Thyroid gland (tissue), 4 donors: ENCODE data around the gene EIF3K. TPM values are rescaled to one million over a fixed set of nuclear protein-coding genes. Genes with fewer than 3 reads are reported as not detected.

Experiments used
- DNase-seq, 2 donors: peaks; one replicate each; pipeline ENCODE4 v3.0.0-alpha.2; 2019
- H3K27ac ChIP-seq, 3 donors: fragments of 200-600 bp; sonication (generic); 1 replicate in 2 of 3; 2 replicates in 1 of 3; pipeline ENCODE4 v1.5.1; 2016 to 2019; ENCODE audit warnings: mild to moderate bottlenecking in 1 of 3, moderate library complexity in 1 of 3
- H3K27me3 ChIP-seq: fragments of 200-600 bp; sonication (generic); one replicate; pipeline ENCODE4 v1.5.1; 2019
- H3K36me3 ChIP-seq, 2 donors: fragments of 200-600 bp; sonication (generic); one replicate each; pipeline ENCODE4 v1.5.1; 2016 to 2019
- H3K4me1 ChIP-seq, 2 donors: fragments of 200-600 bp; sonication (generic); one replicate each; pipeline ENCODE4 v1.5.1; 2017 to 2019
- H3K4me3 ChIP-seq, 3 donors: fragments of 200-600 bp; sonication (generic); replicated peaks in 1 of 3; 1 replicate in 2 of 3; 2 replicates in 1 of 3; pipeline ENCODE4 v1.5.1; 2016; ENCODE audit warnings: mild to moderate bottlenecking in 1 of 3
- H3K9me3 ChIP-seq: fragments of 200-600 bp; sonication (generic); one replicate; pipeline ENCODE4 v1.5.1; 2017
- POLR2A ChIP-seq, 2 donors: fragments of 450-650 bp; IDR thresholded peaks; one replicate each; pipeline ENCODE4 v1.6.1; 2017; ENCODE audit warnings: antibody characterized with exemption in 2 of 2, mild to moderate bottlenecking in 2 of 2, moderate library complexity in 1 of 2
- WGBS, 2 donors: methylation state at CpG; one replicate each; pipeline ENCODE4 v1.1.5; 2017; 5-methylcytosine and 5-hydroxymethylcytosine counted together
- intact Hi-C: fragments of 100-400 bp; cut with DNase I; formaldehyde crosslinking; loops from one replicate; pipeline ENCODE4 v1.15.1; 2023
- total RNA-seq, 4 donors: library from RNA; depleted of rRNA; stranded (reverse); fragments of >200 nt; gene quantifications; one replicate each; pipeline ENCODE4 v1.2.3, GENCODE V29; 2016
- TF ChIP-seq, protein P1 (sequence below), 6 experiments: fragments of 200-600 bp in 3 of 6; fragments of 450-650 bp in 3 of 6; sonication (generic) in 3 of 6; IDR thresholded peaks; one replicate each; pipeline ENCODE4 v1.5.1; 2016 to 2019; ENCODE audit warnings: antibody characterized with exemption in 6 of 6, mild to moderate bottlenecking in 2 of 6, inconsistent platforms in 1 of 6, moderate library complexity in 1 of 6

EIF3K gene
- total RNA-seq, 4 donors from 2014 or later, result 205 to 504 (median 440) TPM

DNA sequence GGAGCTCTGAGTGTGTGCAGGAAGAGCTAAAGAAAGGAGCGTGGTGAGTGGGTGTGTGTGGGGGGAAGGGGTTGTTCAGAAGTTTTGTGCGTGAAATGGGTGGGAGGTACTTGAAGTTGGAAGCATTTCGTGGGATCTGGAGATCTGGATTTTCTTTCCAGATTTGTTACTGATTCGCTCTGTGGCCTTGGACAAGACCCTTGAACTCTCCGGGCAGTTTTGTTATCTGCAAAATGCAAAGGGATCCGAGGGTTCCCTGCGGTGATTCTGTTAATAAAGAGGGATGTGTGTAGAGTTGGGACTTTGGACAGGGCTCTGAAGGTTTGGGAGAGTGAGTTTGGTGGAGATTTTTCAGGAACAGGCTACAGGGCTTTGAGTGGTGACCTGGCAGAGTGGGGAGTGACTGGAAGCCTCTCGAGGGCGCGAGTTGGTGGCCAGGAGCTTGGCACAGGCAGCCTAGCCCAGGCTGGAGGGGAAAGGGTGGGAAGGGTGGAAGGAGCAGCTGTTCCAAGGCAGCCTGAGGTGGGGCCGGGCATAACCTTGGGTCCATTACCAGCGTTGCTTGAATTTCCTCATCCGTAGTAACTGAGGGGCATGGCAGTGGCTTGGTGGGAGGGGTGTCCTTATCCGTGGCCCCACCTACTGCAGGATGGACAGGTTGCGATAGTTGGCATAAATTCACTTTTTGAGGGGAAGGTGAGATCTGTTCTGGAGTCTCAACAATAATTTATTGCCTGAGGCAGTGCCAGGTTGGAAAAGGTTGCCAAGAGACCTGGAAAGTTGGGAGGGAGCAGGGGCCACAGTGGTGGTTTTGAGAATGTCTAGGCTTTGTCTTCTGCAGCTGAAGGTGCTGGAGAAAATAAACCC is 30.6 kb downstream of the EIF3K start:
- Histone ChIP-seq H3K9me3 (no peaks in the 10 kb centered on the region), H3K4me3 (peak overlapping the region; percentile 85 to 99 (median 99)), H3K36me3 (no peaks in the 10 kb centered on the region), H3K4me1 (peaks cover 50 to 56% of the 10 kb centered on the region in 2 donors), H3K27me3 (no peaks in the 10 kb centered on the region), H3K27ac (peak overlapping the region; percentile 96 to 97 (median 97))
- intact Hi-C loops, result loop anchor here (5.0 kb wide), 2 partner anchors 38 to 83 kb away; no protein-coding TSS in a partner anchor
- peak; percentile 81 to 84 for DNase-seq
- TF ChIP-seq POLR2A (IDR thresholded peaks at IDR 0.05), result peak; percentile 4 to 80
- TF ChIP-seq, protein P1, sequence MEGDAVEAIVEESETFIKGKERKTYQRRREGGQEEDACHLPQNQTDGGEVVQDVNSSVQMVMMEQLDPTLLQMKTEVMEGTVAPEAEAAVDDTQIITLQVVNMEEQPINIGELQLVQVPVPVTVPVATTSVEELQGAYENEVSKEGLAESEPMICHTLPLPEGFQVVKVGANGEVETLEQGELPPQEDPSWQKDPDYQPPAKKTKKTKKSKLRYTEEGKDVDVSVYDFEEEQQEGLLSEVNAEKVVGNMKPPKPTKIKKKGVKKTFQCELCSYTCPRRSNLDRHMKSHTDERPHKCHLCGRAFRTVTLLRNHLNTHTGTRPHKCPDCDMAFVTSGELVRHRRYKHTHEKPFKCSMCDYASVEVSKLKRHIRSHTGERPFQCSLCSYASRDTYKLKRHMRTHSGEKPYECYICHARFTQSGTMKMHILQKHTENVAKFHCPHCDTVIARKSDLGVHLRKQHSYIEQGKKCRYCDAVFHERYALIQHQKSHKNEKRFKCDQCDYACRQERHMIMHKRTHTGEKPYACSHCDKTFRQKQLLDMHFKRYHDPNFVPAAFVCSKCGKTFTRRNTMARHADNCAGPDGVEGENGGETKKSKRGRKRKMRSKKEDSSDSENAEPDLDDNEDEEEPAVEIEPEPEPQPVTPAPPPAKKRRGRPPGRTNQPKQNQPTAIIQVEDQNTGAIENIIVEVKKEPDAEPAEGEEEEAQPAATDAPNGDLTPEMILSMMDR (IDR thresholded peaks at IDR 0.05), result no peak
- 6 to 10% methylated on average over 14 to 15 of the region's 15 CpGs for WGBS, 2 donors

DNA sequence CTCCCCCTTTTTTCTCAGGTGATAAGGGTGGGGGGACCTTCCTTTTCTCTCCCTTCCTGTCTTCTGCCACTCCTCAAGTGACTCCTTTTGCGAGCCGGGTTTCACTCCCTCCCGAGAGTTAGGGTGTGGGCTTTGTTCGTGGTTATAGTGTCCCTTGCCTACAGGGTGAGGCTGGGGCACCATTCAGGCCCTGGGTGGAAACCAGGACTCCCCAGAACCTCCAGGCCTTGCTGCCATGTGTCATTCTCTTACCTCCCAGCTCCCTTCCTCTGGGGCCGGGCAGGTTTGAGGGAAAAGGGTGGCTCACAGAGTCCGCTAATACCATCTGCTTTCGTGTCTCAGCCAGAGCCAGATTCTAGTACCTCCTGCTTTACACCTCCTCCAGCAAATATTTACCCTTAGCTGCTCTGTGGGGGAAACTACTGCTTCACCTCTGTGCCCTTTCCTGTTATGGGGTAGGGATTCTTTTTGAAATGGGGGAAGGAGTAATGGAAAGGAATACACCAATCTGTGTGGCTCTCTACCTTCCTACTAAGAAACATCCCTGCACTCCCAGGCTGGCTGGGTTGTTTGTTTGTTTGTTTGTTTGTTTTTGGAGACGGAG is 31.3 kb downstream of the EIF3K start:
- Histone ChIP-seq H3K27me3 (no peaks in the 10 kb centered on the region), H3K4me1 (peaks cover 57 to 63% of the 10 kb centered on the region in 2 donors), H3K9me3 (no peaks in the 10 kb centered on the region), H3K36me3 (no peaks in the 10 kb centered on the region), H3K4me3 (peak overlapping the region in 2 of 3 donors; percentile 4 to 99), H3K27ac (peak overlapping the region; percentile 96 to 97 (median 97))
- TF ChIP-seq, protein P1 (IDR thresholded peaks at IDR 0.05), result no peak
- TF ChIP-seq POLR2A (IDR thresholded peaks at IDR 0.05), result no peak
- 25 to 37% methylated on average over 8 of the region's 8 CpGs for WGBS, 2 donors
- no peak for DNase-seq
- intact Hi-C loops, result loop anchor here (5.0 kb wide), 1 partner anchor 37 kb away; no protein-coding TSS in a partner anchor

DNA sequence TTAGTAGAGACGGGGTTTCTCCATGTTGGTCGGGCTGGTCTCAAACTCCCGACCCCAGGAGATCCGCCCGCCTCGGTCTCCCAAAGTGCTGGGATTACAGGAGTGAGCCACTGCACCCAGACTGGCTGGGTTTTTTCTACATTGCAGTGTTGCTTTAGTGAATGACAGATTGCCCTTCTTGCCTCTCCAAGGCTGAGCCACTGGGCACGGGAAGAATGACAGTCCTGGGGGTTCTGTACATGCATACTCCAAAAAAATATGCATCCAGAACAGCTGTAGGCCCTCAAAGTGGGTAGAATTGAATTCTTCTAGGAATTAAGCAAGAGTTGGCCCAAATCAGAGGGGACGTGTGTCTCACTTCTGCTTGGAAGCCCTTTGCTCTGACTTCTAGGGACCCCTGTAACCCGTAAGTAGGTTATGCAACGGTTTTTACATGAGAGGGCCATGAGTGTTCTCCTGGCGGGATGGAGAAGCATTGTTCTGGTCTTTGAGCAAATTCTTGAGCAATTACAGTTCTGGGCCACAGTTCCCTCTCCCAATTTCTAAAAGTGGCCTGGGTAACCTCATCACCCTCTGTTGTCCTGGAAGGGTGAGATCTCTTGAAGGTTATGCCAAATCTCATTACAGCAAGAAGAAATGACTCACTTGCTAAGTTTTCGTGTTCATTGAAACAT is 32.1 kb downstream of the EIF3K start:
- intact Hi-C loops, result loop anchor here (5.0 kb wide), 1 partner anchor 36 kb away; no protein-coding TSS in a partner anchor
- WGBS, 2 donors, result 45 to 60% methylated on average over 12 of the region's 12 CpGs
- peak overlapping the region in 1 of 3 donors; percentile 99 for H3K4me3 ChIP-seq
- no peaks in the 10 kb centered on the region for H3K36me3 ChIP-seq
- peaks cover 65 to 71% of the 10 kb centered on the region in 2 donors for H3K4me1 ChIP-seq
- DNase-seq, result peak in 1 of 2 donors; percentile 44
- H3K27ac ChIP-seq, result peak overlapping the region; percentile 96 to 97 (median 97)
- TF ChIP-seq POLR2A (IDR thresholded peaks at IDR 0.05), result no peak
- TF ChIP-seq, protein P1 (IDR thresholded peaks at IDR 0.05), result peak in 2 of 6 experiments; percentile 21 to 33
- H3K27me3 ChIP-seq, result no peaks in the 10 kb centered on the region
- H3K9me3 ChIP-seq, result no peaks in the 10 kb centered on the region

DNA sequence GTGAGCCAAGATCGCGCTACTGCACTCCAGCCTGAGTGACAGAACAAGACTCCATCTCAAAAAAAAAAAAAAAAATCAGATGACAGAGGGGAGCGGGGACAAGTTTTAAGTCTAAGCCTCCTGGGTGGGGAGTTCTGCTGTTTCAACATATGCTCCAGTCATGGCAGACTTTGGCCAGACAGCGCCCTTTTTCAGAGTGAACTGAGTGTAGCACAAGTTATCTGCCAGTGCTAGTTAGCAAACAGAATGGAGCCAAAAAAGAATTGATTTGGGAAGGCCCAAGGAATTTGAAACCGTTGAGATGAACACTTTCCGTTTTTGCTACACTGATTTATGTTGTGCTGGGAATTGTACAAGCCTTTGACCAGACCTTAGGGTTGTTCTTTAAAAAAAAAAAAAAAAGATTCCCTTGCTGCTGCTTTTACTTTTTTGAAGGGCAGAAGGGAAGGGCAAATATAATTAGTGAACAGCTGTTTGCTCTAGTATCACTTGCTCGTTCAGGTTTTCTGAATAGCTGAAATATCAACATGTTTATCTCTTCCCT is 34.1 kb downstream of the EIF3K start:
- Histone ChIP-seq H3K4me3 (no peak overlapping the region), H3K27ac (peak overlapping the region; percentile 96 to 97 (median 97)), H3K36me3 (no peaks in the 10 kb centered on the region), H3K27me3 (no peaks in the 10 kb centered on the region), H3K4me1 (peaks cover 83 to 88% of the 10 kb centered on the region in 2 donors), H3K9me3 (no peaks in the 10 kb centered on the region)
- 47 to 58% methylated on average over 7 of the region's 7 CpGs for WGBS, 2 donors
- TF ChIP-seq POLR2A (IDR thresholded peaks at IDR 0.05), result no peak
- TF ChIP-seq, protein P1 (IDR thresholded peaks at IDR 0.05), result no peak
- no peak for DNase-seq
- intact Hi-C loops, result loop anchor here (5.0 kb wide), 1 partner anchor 34 kb away; no protein-coding TSS in a partner anchor
